Iris pigment epithelial cell (primary cell): Measurements from ENCODE around the gene FES.
"Not testable (repeated sequence)": the region's sequence is repeated elsewhere in the genome, so short reads cannot be mapped to it uniquely, and the experiment has no call there.

Experiments
- DNase-seq: peaks from one replicate; pipeline ENCODE4 v3.0.0-alpha.2; 2011; ENCODE audit warnings: low read depth

The FES gene

DNA sequence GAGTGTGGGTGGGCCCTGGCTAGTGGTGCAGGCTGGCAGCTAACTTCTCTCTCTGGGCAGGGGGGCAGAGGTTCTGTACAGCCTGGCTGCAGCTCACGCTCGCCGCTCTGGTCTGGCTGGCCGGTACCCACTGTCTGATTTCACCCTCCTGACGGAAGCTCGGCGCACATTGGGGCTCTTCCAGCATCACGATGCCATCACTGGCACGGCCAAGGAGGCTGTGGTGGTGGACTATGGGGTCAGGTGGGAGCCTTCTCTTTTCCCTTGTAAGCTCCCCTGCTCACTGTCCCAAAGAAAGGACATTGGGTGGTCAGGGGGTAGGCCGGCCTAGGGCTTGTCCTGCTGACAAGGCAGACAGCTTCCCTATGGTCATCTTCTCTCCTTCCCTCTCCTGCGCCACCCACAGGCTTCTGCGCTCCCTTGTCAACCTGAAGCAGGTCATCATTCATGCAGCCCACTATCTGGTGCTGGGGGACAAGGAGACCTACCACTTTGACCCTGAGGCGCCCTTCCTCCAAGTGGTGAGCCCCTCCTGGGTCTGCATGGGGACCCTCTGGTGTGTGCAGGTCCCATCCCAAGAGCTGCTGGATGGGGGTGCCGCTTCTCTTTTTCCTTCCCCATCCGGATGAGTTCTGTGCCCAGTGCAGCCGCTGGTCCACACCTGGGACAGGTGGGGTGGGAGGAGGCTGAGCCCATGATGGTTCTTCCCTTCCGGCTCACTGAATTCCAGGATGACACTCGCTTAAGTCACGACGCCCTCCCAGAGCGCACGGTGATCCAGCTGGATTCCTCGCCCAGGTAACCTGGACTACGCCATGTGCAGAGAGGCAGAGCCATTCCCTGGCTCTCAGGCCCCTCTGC lies 26.4 kb downstream of the FES start:
- no peak for DNase-seq

DNA sequence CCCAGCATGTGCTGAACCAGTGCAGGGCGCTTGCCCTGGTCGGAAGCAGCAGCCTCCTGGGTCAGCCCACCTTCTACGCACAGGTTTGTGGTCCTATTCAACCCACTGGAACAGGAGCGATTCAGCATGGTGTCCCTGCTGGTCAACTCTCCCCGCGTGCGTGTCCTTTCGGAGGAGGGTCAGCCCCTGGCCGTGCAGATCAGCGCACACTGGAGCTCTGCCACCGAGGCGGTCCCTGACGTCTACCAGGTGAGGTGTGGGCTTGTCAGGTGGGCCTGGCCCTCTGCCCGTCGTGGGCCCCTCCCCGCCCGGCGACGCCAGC lies 27.0 kb downstream of the FES start:
- no peak for DNase-seq

DNA sequence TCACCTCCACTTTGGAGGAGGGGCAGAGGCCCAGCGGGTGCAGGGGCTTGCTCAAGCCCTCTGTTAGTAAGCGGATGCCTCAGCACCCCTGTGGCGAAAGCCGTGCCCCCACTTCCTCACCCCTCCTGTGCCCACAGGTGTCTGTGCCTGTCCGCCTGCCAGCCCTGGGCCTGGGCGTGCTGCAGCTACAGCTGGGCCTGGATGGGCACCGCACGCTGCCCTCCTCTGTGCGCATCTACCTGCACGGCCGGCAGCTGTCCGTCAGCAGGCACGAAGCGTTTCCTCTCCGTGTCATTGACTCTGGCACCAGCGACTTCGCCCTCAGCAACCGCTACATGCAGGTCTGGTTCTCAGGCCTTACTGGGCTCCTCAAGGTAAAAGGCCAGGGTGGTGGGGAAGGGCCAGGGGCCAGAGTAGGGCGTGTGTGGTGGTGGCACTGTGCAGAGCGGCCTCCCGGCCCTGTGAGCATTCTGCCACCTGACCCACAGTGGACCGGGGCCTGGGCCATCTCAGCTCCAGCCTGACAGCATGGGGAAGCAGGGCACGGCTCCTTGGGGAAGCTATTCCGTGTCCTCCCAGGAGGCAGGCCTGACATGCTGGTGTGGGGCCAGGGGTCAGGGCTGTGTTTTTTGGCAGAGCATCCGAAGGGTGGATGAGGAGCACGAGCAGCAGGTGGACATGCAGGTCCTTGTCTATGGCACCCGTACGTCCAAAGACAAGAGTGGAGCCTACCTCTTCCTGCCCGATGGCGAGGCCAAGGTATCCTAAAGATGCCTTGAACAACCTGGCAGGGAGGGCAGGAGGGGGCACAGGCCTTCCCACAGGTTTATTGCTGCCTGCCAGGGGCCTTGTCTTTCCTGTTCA lies 27.8 kb downstream of the FES start:
- no peak for DNase-seq

DNA sequence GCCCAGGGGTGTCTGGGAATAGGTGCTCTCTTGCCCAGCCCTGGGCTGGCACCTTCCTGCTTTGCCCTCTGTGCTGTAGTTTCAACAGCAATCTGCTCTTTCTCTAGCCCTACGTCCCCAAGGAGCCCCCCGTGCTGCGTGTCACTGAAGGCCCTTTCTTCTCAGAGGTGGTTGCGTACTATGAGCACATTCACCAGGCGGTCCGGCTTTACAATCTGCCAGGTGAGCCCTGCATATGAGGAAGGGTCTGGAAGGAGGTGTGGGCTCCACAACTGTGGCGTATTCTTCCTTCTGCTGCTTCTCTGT lies 28.4 kb downstream of the FES start:
- DNase-seq = no peak

- no peak for DNase-seq
Measured at GRCh38 chr15:90913398-90913944, 29.2 kb downstream of the FES start.

- no peak for DNase-seq
Measured at GRCh38 chr15:90914305-90915080, 30.2 kb downstream of the FES start.

GRCh38 chr15:90915216-90915807 lies 31.0 kb downstream of the FES start:
- no peak for DNase-seq

DNA sequence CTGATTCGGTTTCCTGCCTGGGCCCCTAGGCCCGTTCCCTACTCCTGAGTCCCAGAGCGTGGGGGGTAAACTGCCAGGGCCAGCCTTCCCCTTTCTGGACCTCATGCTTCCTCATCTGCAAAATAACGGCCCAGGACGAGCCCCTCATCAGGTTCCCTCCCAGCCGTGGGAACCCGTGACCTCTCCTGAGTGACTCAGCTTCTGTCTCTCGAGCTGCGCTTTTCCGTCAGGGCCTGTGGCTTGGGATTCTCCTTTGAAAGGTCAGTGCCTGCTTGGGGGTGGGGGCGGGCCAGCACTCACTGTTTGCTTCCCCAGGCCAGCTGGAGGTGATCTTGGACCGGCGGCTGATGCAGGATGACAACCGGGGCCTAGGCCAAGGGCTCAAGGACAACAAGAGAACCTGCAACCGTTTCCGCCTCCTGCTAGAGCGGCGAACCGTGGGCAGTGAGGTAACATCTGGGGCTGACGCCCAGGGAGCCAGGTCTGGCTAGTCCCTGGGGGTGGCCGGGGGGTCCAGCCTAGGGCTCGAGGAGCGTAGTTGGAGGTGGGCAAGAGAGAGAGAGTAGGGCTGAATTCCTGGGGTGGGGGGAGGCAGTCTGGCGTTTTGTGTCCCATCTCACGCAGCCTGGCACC lies 31.6 kb downstream of the FES start:
- peak; percentile 70 for DNase-seq

- no peak for DNase-seq
Measured at GRCh38 chr15:90916461-90916860, 32.2 kb downstream of the FES start.

- DNase-seq = no peak
Measured at GRCh38 chr15:90917569-90917968, 33.3 kb downstream of the FES start.

DNA sequence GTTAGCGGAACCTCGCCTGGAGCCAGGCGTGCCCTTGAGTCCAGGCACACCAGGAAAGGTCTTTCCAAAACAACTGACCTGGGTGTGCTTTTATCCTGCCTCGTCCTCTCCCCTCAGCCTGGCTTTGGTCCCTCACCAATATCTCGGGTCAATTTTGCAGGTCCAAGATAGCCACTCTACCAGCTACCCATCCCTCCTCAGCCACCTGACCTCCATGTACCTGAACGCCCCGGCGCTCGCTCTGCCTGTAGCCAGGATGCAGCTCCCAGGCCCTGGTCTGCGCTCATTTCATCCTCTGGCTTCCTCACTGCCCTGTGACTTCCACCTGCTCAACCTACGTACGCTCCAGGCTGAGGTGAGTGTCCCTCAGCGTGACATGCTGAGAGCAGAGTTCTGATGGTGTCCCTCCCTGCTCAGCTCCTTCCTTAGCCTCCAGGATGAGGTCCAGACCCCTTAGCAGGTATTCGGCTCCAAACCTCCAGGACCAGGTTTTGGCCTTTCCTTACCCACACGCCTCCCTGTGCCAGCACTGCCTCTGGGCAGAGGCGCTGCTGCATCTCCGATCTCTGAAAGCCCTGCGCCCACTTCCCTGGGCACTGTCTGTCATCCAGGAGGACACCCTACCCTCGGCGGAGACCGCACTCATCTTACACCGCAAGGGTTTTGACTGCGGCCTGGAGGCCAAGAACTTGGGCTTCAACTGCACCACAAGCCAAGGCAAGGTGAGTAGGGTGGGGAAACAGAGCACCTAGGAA lies 33.9 kb downstream of the FES start:
- no peak for DNase-seq

- DNase-seq = no peak
Measured at GRCh38 chr15:90918835-90919234, 34.5 kb downstream of the FES start.

- DNase-seq = no peak
Measured at GRCh38 chr15:90921887-90922286, 37.6 kb downstream of the FES start.

DNA sequence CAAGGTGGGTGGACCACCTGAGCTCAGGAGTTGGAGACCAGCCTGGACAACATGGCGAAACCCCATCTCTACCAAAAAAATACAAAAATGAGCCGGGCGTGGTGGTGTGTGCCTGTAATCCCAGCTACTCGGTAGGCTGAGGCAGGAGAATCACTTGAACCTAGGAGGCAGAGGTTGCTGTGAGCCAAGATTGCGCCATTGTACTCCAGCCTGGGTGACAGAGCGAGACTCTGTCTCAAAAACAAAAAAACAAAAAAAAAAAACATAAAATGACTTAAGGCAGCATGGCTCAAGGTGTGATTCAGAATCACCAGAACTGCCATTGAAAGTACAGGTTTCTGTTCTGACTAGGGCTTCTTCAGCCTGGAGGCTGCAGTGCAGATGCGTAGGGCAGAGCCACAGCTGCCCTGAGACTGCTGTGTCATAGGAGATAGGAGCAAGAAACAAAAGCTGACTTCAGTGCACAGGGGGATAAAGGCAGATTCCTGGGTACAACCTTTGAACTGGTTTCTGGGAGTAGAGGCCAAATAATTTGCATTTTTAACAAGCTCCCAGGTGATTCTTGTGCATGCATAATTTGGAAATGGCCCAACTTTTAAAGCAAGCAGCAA lies 38.5 kb downstream of the FES start:
- DNase-seq = not testable (repeated sequence)

- no peak for DNase-seq
Measured at GRCh38 chr15:90924375-90924774, 40.1 kb downstream of the FES start.

- DNase-seq = not testable (repeated sequence)
Measured at GRCh38 chr15:90926766-90927165, 42.5 kb downstream of the FES start.

DNA sequence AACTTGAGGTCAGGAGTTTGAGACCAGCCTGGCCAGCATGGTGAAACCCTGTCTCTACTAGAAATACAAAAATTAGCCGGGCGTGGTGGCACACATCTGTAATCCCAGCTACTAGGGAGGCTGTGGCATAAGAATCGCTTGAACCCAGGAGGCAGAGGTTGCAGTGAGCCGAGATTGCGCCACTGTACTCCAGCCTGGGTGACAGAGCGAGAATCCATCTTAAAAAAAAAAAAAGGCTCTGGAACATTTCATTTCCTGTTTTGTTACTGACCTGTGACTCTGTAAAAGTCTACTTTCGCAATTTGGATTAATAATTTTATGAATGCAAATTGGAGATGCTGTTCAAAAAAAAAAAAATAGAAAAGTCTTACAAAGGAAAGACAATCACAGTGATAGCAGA lies 43.8 kb downstream of the FES start:
- DNase-seq = not testable (repeated sequence)

- no peak for DNase-seq
Measured at GRCh38 chr15:90929246-90930019, 45.1 kb downstream of the FES start.

DNA sequence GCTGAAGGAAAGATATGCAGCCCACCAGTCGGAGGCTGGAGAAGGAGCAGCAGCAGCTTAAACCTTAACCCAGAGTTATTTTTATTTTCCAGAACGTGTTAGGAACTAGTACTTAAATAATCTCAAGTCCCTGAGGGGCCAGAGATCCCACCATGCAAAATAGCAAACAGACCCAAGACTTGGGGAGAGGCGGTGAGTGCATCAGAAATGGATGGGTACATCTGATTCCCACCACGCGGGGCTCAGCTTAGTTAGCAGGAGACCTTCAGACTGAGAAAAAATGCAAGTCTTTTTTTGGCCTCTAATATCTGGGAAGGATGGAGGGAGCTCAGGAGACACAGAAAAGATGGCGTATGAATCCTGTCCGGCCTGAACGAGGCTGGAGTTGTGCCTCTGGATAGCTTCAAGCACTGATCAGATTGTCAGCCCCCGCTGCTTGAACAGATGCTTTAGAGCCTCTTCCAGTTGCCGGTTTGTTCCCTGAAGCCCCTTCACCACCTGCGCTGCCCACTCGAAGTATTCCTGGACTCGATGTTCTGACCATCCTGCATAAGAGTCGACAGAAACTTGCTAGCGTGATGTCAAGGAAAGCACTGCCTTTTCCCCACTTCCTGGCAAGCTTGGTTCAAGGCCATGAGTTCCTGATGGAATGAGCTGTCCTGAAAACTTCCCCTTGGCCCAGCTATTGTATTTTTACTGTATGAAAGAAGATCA lies 46.7 kb downstream of the FES start:
- no peak for DNase-seq
